K562 (cell line): ENCODE measurements around the gene JPT2. TPM values are rescaled to one million over a fixed set of nuclear protein-coding genes. Genes with fewer than 3 reads are reported as not detected.

ENCODE experiments used
- ATAC-seq: fragments of 200-7000 bp; cut with Tn5 transposase; 3 replicates; pipeline ENCODE4 v1.9.1; 2020; ENCODE audit warnings: moderate library complexity
- BruUV-seq: library from RNA; stranded (reverse); fragments of 400-500 nt; replicated peaks from 2 replicates; lab custom pipeline; 2021; lab: Mats Ljungman, UMichigan
- CTCF ChIA-PET: fragments of 300-600 bp; formaldehyde crosslinking; extraction: SDS; loops from one replicate; lab custom pipeline; 2021; ENCODE audit warnings: low intra/inter-chr PET ratio; lab: Yijun Ruan, JAX
- POLR2A ChIA-PET: fragments of 300-600, 350-650 bp; sonication (Branson Sonifier 250); formaldehyde crosslinking; extraction: SDS; loops from one replicate; lab custom pipeline; 2021; ENCODE audit warnings: antibody characterized with exemption, inconsistent platforms; lab: Yijun Ruan, JAX
- DNase-seq, 4 experiments: peaks; one replicate each; pipeline versions ENCODE4 v3.0.0 to v3.0.0-alpha.2; 2011 to 2018; ENCODE audit warnings: low spot score in 3 of 4, mixed read lengths in 3 of 4; ENCODE audit errors: extremely low read depth in 1 of 4
- FAIRE-seq: peaks from 2 replicates; lab custom pipeline; 2011; peaks lifted over from hg19 to GRCh38; lab: Jason Lieb, UNC
- H2AFZ ChIP-seq: 2 replicates; pipeline ENCODE4 v1.6.0; 2011; ENCODE audit warnings: low read depth, low read length, control low read depth, inconsistent platforms
- H3K27ac ChIP-seq: fragments of 200-600 bp; 3 replicates; pipeline ENCODE4 v1.8.0; 2011; ENCODE audit warnings: low read depth, mild to moderate bottlenecking, control low read depth, inconsistent platforms, low read length, moderate library complexity, mixed read lengths; ENCODE audit errors: extremely low read depth
- H3K27me3 ChIP-seq, 2 experiments: fragments of 300-600 bp in 1 of 2; 2 replicates in 1 of 2; 3 replicates in 1 of 2; pipeline versions ENCODE4 v1.6.0 to v1.8.0; 2011; ENCODE audit warnings: inconsistent platforms in 2 of 2, low read length in 2 of 2, mild to moderate bottlenecking in 1 of 2, mixed read lengths in 1 of 2, moderate library complexity in 1 of 2; ENCODE audit not compliant: control insufficient read depth in 2 of 2, insufficient read depth in 2 of 2
- H3K36me3 ChIP-seq: fragments of 300-600 bp; 3 replicates; pipeline ENCODE4 v1.8.0; 2011; ENCODE audit warnings: mild to moderate bottlenecking, low read length, inconsistent platforms; ENCODE audit not compliant: control insufficient read depth, insufficient read depth
- H3K4me1 ChIP-seq, 2 experiments: fragments of 200-600 bp in 1 of 2; replicated peaks in 1 of 2; 2 replicates in 1 of 2; 3 replicates in 1 of 2; pipeline versions ENCODE4 v1.5.1 to v1.8.0; 2011; ENCODE audit warnings: inconsistent platforms in 2 of 2, low read length in 2 of 2, mild to moderate bottlenecking in 1 of 2, mixed read lengths in 1 of 2, moderate library complexity in 1 of 2; ENCODE audit not compliant: control insufficient read depth in 2 of 2, insufficient read depth in 2 of 2
- H3K4me2 ChIP-seq: 2 replicates; pipeline ENCODE4 v1.6.1; 2011; ENCODE audit warnings: low read length, control low read depth, inconsistent platforms, mixed read lengths; ENCODE audit not compliant: insufficient read depth
- H3K4me3 ChIP-seq: fragments of 200-600 bp; sonication (generic), shearing (Covaris generic); 2 replicates; pipeline ENCODE4 v1.5.1; 2016; ENCODE audit warnings: control low read depth, inconsistent platforms
- H3K79me2 ChIP-seq: fragments of 200-600 bp; 3 replicates; pipeline ENCODE4 v1.8.0; 2011; ENCODE audit warnings: low read length, inconsistent platforms; ENCODE audit not compliant: control insufficient read depth, insufficient read depth
- H3K9ac ChIP-seq, 2 experiments: 2 replicates each; pipeline versions ENCODE4 v1.6.0 to v1.6.1; 2011; ENCODE audit warnings: low read depth in 2 of 2, low read length in 2 of 2, control low read depth in 1 of 2, inconsistent platforms in 1 of 2, mild to moderate bottlenecking in 1 of 2, mixed read lengths in 1 of 2; ENCODE audit not compliant: insufficient read depth in 1 of 2
- H3K9me1 ChIP-seq: one replicate; pipeline ENCODE4 v1.6.0; 2011; ENCODE audit warnings: inconsistent platforms, mild to moderate bottlenecking, low read length, moderate library complexity; ENCODE audit not compliant: control insufficient read depth, insufficient read depth
- H3K9me3 ChIP-seq: replicated peaks from 2 replicates; pipeline ENCODE4 v1.5.1; 2011; ENCODE audit warnings: low read depth, low read length, inconsistent platforms; ENCODE audit not compliant: control insufficient read depth, insufficient read depth
- H4K20me1 ChIP-seq: replicated peaks from 2 replicates; pipeline ENCODE4 v1.6.1; 2011; ENCODE audit warnings: low read length, inconsistent platforms, mixed read lengths; ENCODE audit not compliant: control insufficient read depth, insufficient read depth
- KHSRP ChIP-seq: fragments of 450-650 bp; IDR thresholded peaks from 2 replicates; pipeline ENCODE4 v1.6.1; 2017
- MTA2 ChIP-seq: fragments of 450-650 bp; IDR thresholded peaks from 2 replicates; pipeline ENCODE4 v1.6.1; 2016; ENCODE audit warnings: low read depth
- RFX1 ChIP-seq: fragments of 450-650 bp; IDR thresholded peaks from 2 replicates; pipeline ENCODE4 v1.6.1; 2016; ENCODE audit warnings: mild to moderate bottlenecking, moderate library complexity
- SMARCA5 ChIP-seq: fragments of 450-650 bp; IDR thresholded peaks from 2 replicates; pipeline ENCODE4 v1.6.1; 2016
- STAT5A ChIP-seq: IDR thresholded peaks from 2 replicates; pipeline ENCODE4 v1.6.1; 2012; ENCODE audit warnings: low read length, inconsistent platforms, borderline replicate concordance
- TCFL5 ChIP-seq: fragments of 250-450 bp; sonication (Bioruptor Pico); conservative IDR thresholded peaks from 2 replicates; pipeline ENCODE4 v1.6.1; 2021; ENCODE audit warnings: mild to moderate bottlenecking, moderate library complexity, matching md5 sums
- YY1 ChIP-seq, 3 experiments: IDR thresholded peaks; 2 replicates each; pipeline ENCODE4 v1.6.1; 2011; ENCODE audit warnings: low read length in 2 of 3, mild to moderate bottlenecking in 2 of 3, moderate library complexity in 2 of 3, borderline replicate concordance in 1 of 3, control low read depth in 1 of 3, low read depth in 1 of 3; ENCODE audit not compliant: insufficient read depth in 3 of 3, insufficient replicate concordance in 2 of 3, control insufficient read depth in 1 of 3, insufficient read length in 1 of 3; ENCODE audit errors: extremely low read depth in 1 of 3
- ZNF316 ChIP-seq: fragments of 450-650 bp; IDR thresholded peaks from 2 replicates; pipeline ENCODE4 v1.6.1; 2016
- ZNF318 ChIP-seq, 2 experiments: fragments of 450-650 bp; IDR thresholded peaks; 2 replicates each; pipeline ENCODE4 v1.6.1; 2016; ENCODE audit warnings: mild to moderate bottlenecking in 2 of 2, borderline replicate concordance in 1 of 2, low read depth in 1 of 2, moderate library complexity in 1 of 2
- ZNF57 ChIP-seq: fragments of 450-650 bp; formaldehyde crosslinking; IDR thresholded peaks from 2 replicates; pipeline ENCODE4 v1.4.0; 2020; ENCODE audit warnings: mild to moderate bottlenecking, moderate library complexity
- WGBS: fragments of 100-300 bp; shearing (Covaris generic); methylation state at CpG from one replicate; pipeline ENCODE4 v1.1.6; 2016; ENCODE audit warnings: low coverage, mixed read lengths; ENCODE audit not compliant: insufficient coverage; ENCODE audit errors: missing lambda C conversion rate; 5-methylcytosine and 5-hydroxymethylcytosine counted together
- in situ Hi-C: fragments of 300-500 bp; cut with MboI; formaldehyde crosslinking; loops from 4 replicates; pipeline ENCODE4 v1.15.0; 2018; ENCODE audit warnings: inconsistent platforms, mixed read lengths
- intact Hi-C: fragments of 100-400 bp; cut with micrococcal nuclease; formaldehyde crosslinking; loops from 2 replicates; pipeline ENCODE4 v1.14.2; 2022
- polyA plus RNA-seq, 8 experiments: library from polyadenylated mRNA; depleted of rRNA in 4 of 8; stranded (reverse) in 5 of 8; unstranded in 3 of 8; fragments of >200 nt; fragmentation: Nextera tagmentation in 2 of 8; fragmentation: Illumina TruSeq in 1 of 8; extraction: Ambion mirVana in 2 of 8; extraction: Trizol in 1 of 8; gene quantifications; 2 replicates each; pipeline versions ENCODE4 v1.2.1 to v1.2.3, GENCODE V29; 2011 to 2014; ENCODE audit warnings: inconsistent platforms in 1 of 8, missing spikeins in 1 of 8
- total RNA-seq, 7 experiments: library from RNA; depleted of rRNA in 6 of 7; stranded (reverse); fragments of >200 nt in 6 of 7; fragmentation: Illumina TruSeq in 2 of 7; extraction: Trizol in 2 of 7; gene quantifications; 2 replicates each; pipeline versions ENCODE4 v1.2.1 to v1.2.3, GENCODE V29; 2011 to 2021; ENCODE audit warnings: low replicate concordance in 1 of 7
- TF ChIP-seq, protein P1 (sequence below): fragments of 450-650 bp; IDR thresholded peaks from 2 replicates; pipeline ENCODE4 v1.6.1; 2016; ENCODE audit warnings: missing biosample characterization, missing genetic modification characterization

JPT2 gene
- total and polyA plus RNA-seq, 9 of the 15 experiments (the other 6 are each of a cell fraction or from before 2014, with no cell fraction given): 25.5 to 133 (median 106) TPM

- Histone ChIP-seq H4K20me1 (no peaks in the 10 kb centered on the region; the same call in 1 of the 2 replicates), H3K79me2 (no peaks in the 10 kb centered on the region), H3K9me3 (no peaks in the 10 kb centered on the region), H3K9me1 (no peaks in the 10 kb centered on the region), H3K4me3 (no peak overlapping the region), H3K4me1 (peaks cover 5 to 8% of the 10 kb centered on the region in 2 experiments; a peak in 3 of 5 replicates), H3K27me3 (no peaks in the 10 kb centered on the region), H3K9ac (no peak overlapping the region; a peak in 1 of 4 replicates), H3K36me3 (peaks cover 79% of the 10 kb centered on the region), H2AFZ (no peak overlapping the region), H3K4me2 (no peak overlapping the region), H3K27ac (no peak overlapping the region)
- BruUV-seq: no TSS peak
- TF ChIP-seq YY1 (IDR thresholded peaks at IDR 0.05; ENCODE audit: borderline replicate concordance in 1 of 3, control insufficient read depth in 1 of 3, extremely low read depth in 1 of 3, insufficient read depth in 3 of 3, insufficient read length in 1 of 3, insufficient replicate concordance in 2 of 3, low read depth in 1 of 3, low read length in 2 of 3) (no peak), RFX1 (no peak), STAT5A (no peak), MTA2 (no peak), KHSRP (no peak), SMARCA5 (no peak), TCFL5 (CRISPR knock-in tag) (no peak), ZNF316 (no peak), ZNF318 (IDR thresholded peaks at IDR 0.05; ENCODE audit: borderline replicate concordance in 1 of 2, low read depth in 1 of 2) (no peak), ZNF57 (CRISPR knock-in tag) (no peak)
- TF ChIP-seq, protein P1, sequence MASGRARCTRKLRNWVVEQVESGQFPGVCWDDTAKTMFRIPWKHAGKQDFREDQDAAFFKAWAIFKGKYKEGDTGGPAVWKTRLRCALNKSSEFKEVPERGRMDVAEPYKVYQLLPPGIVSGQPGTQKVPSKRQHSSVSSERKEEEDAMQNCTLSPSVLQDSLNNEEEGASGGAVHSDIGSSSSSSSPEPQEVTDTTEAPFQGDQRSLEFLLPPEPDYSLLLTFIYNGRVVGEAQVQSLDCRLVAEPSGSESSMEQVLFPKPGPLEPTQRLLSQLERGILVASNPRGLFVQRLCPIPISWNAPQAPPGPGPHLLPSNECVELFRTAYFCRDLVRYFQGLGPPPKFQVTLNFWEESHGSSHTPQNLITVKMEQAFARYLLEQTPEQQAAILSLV (tag): no peak
- FAIRE-seq (no peak), DNase-seq (no peak), ATAC-seq (no peak)
- WGBS: 80% methylated on average over 2 of the region's 3 CpGs
- intact Hi-C loops (no loop called here), in situ Hi-C loops (no loop called here)
- ChIA-PET POLR2A (interaction anchor here (1.0 kb wide), 1 partner anchor 15 kb away, joined by 3 read pairs; no protein-coding TSS in a partner anchor), CTCF (no interaction called here)
Measured at GRCh38 chr16:1700246-1700645, 22.2 kb downstream of the JPT2 start.
